GM23248 (cell line): ENCODE results near the gene PPBP.

Experiments used
- EZH2 ChIP-seq: fragments of 200-600 bp; sonication (generic); IDR thresholded peaks from 2 replicates; pipeline ENCODE4 v1.6.1; 2018; ENCODE audit warnings: antibody characterized with exemption, mild to moderate bottlenecking; ENCODE audit not compliant: insufficient read depth, poor library complexity, severe bottlenecking
- EZH2phosphoT487 ChIP-seq: fragments of 200-600 bp; sonication (generic); IDR thresholded peaks from 2 replicates; pipeline ENCODE4 v1.6.1; 2018; ENCODE audit warnings: antibody characterized with exemption, moderate library complexity, mild to moderate bottlenecking, low read depth; ENCODE audit not compliant: insufficient read depth

GRCh38 chr4:73976217-73976616 lies 11.8 kb downstream of the PPBP start:
- no peak for TF ChIP-seq EZH2phosphoT487
- no peak for TF ChIP-seq EZH2
